IPS-18c (cell line): ENCODE measurements around the gene NOP10.

Experiments used
- H3K4me3 ChIP-seq: 2 replicates; pipeline ENCODE4 v1.7.0; 2013; ENCODE audit warnings: low read depth, mild to moderate bottlenecking, low read length, moderate library complexity; ENCODE audit not compliant: insufficient read depth
- H3K9me3 ChIP-seq: one replicate; pipeline ENCODE4 v1.6.1; 2013; ENCODE audit warnings: mild to moderate bottlenecking, low read length, moderate library complexity; ENCODE audit not compliant: control insufficient read depth, insufficient read depth

NOP10 gene

DNA sequence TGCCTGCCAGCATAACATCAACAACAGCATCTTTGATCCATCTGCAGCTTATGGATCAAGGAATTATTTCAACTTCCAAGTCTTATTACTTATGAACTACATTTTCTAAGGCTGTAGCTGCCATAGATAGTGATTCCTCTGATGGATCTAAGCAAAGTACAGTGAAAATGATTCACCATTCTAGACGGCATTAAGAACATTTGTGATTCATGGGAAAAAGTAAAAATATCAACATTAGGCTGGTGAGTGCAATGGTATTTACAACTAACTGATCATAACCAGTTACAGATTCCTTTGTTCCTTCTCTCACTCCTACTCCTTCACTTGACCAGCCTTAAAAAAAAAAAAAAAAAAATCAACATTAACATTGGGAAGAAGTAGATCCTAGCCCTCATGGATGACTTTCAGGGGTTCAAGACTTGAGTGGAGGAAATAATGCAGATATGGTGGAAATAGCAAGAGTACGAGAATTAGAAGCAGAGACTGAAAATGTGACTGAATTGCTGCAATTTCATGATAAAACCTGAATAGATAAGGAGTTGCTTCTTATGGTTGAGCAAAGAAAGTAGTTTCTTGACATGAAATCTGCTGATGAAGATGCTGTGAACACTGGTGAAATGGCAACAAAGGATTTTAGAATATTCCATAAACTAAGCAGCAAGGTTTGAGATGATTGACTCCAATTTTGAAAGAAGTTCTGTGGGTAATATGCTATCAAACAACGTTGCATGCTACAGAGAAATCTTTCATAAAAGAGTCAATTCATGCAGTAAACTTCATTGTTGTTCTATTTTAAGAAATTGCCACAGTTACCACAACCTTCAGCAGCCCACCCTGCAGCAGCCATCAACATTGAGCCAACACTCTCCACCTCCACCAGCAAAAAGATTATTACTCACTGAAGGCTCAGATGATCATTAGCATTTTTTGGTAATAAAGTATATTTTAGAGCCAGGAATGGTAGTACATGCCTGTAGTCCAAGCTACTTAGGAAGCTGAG is 28.1 kb downstream of the NOP10 start:
- no peak overlapping the region for H3K4me3 ChIP-seq
- H3K9me3 ChIP-seq = no peaks in the 10 kb centered on the region

DNA sequence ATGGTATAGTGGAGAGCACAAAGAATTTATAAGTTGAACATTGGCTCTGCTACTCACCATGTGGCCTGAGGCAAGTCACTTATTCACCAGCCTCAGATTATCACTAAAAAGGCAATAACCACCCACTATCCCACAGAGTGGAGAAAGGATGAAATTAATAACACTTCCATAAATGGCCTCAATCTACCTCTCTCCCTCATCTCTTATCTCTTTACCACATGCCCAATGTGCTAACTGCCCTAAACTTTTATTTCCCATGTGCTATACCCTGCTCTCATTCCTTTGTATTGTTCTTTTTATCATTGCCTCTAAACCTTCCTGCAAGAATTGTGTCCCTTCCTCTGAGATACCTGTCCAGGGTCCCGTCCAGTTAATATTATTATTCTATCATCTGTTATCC is 31.4 kb downstream of the NOP10 start:
- Histone ChIP-seq H3K9me3 (no peaks in the 10 kb centered on the region), H3K4me3 (no peak overlapping the region)

- Histone ChIP-seq H3K4me3 (no peak overlapping the region), H3K9me3 (no peaks in the 10 kb centered on the region)
Observed at GRCh38 chr15:34304613-34305012, 38.3 kb downstream of the NOP10 start.

- Histone ChIP-seq H3K4me3 (no peak overlapping the region), H3K9me3 (no peaks in the 10 kb centered on the region)
Observed at GRCh38 chr15:34301058-34301457, 41.9 kb downstream of the NOP10 start.

DNA sequence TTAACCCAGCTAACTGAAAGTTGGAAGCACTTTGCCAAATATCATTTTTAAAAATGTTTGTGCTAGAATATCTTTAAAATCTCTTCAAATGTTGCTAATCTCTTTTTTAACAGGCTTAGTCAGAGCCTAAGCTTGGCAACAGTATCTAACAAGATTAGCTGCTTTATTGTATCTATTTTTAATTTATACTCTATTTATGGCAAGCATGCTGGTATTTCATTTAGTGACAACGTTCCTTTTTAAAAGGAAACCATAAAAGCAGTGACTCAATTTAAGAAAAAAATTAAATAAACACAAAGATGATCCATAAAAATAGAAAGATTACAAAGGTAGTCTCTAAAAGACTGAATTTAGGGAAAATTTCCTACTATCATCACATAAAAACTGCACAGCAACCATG is 45.9 kb downstream of the NOP10 start:
- Histone ChIP-seq H3K4me3 (no peak overlapping the region), H3K9me3 (no peaks in the 10 kb centered on the region)

GRCh38 chr15:34292621-34293020 is 50.3 kb downstream of the NOP10 start:
- Histone ChIP-seq H3K9me3 (no peaks in the 10 kb centered on the region), H3K4me3 (no peak overlapping the region)
